Measurements from ENCODE around the gene VWF.
"Not testable (repeated sequence)": the region's sequence is repeated elsewhere in the genome, so short reads cannot be mapped to it uniquely, and the experiment has no call there.

Gene VWF

GRCh38 chr12:6118891-6119568 is 5.4 kb downstream of the VWF start:
- Histone ChIP-seq H3K4me1 (ENCODE audit: control insufficient read depth, insufficient read depth, low read length) (no peaks in the 10 kb centered on the region), H3K36me3 (ENCODE audit: control insufficient read depth, insufficient read depth, low read length) (no peaks in the 10 kb centered on the region), H3K27me3 (ENCODE audit: control insufficient read depth, insufficient read depth, low read length) (no peaks in the 10 kb centered on the region), H3K9ac (ENCODE audit: low read depth, low read length) (no peak overlapping the region), H3K9me3 (ENCODE audit: control insufficient read depth, insufficient read depth, low read length) (no peaks in the 10 kb centered on the region), H3K27ac (ENCODE audit: low read depth, low read length) (no peak overlapping the region), H3K4me3 (ENCODE audit: low read depth, low read length) (no peak overlapping the region)

DNA sequence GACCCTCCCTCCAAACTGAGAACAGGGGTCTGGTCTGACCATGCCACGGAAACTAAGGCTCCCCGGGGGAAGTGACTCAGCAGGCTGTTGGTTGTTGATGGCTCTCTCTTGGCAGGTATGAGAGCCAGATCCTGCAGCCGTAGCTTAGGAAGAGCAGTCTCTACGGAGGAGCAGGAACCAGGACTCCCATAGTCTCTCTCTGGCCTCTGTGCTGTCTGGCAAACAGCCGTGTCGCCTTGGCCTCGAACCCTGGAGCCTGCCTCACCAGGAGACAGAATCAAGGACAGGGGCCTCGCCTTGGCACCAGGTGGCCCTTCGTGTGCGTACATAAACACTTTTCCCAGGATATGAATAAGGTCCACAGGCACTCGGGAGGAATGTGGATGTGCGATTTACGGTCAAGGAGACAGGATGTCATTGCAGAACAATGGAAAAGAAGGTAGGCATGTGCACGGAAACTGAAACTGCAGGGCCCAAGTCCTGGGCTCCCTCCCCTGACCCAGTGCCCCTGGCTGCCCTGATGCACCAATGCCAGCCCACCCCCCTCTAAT is 7.9 kb downstream of the VWF start:
- H3K4me3 ChIP-seq (ENCODE audit: low read depth, low read length), result no peak overlapping the region
- no peaks in the 10 kb centered on the region for H3K9me3 ChIP-seq (ENCODE audit: control insufficient read depth, insufficient read depth, low read length)
- no peak overlapping the region for H3K9ac ChIP-seq (ENCODE audit: low read depth, low read length)
- no peak overlapping the region for H3K27ac ChIP-seq (ENCODE audit: low read depth, low read length)
- H3K4me1 ChIP-seq (ENCODE audit: control insufficient read depth, insufficient read depth, low read length), result no peaks in the 10 kb centered on the region
- no peaks in the 10 kb centered on the region for H3K36me3 ChIP-seq (ENCODE audit: control insufficient read depth, insufficient read depth, low read length)
- H3K27me3 ChIP-seq (ENCODE audit: control insufficient read depth, insufficient read depth, low read length), result no peaks in the 10 kb centered on the region

DNA sequence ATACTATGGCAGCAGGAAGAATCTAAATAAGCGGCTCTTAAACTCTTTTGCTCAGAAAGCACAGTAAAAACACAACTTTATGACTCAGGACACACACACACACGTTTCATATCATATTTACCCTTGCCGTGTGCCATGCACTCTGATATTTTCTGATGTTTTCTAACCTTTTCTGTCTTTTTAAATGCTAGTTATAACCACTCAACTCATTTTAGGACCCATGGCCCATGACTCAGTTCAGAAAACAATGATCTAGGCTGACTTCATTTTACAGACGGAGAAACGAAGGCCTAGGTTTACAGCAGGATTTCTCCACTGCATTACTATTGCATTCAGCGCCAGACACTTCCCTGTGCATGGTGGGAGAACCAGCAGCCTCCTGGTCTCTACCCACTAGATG is 9.1 kb downstream of the VWF start:
- H3K4me3 ChIP-seq (ENCODE audit: low read depth, low read length), result no peak overlapping the region
- no peaks in the 10 kb centered on the region for H3K36me3 ChIP-seq (ENCODE audit: control insufficient read depth, insufficient read depth, low read length)
- H3K9ac ChIP-seq (ENCODE audit: low read depth, low read length), result no peak overlapping the region
- H3K27ac ChIP-seq (ENCODE audit: low read depth, low read length), result no peak overlapping the region
- no peaks in the 10 kb centered on the region for H3K9me3 ChIP-seq (ENCODE audit: control insufficient read depth, insufficient read depth, low read length)
- no peaks in the 10 kb centered on the region for H3K27me3 ChIP-seq (ENCODE audit: control insufficient read depth, insufficient read depth, low read length)
- H3K4me1 ChIP-seq (ENCODE audit: control insufficient read depth, insufficient read depth, low read length), result no peaks in the 10 kb centered on the region

GRCh38 chr12:6114476-6114870 is 10.0 kb downstream of the VWF start:
- H3K27ac ChIP-seq (ENCODE audit: low read depth, low read length), result no peak overlapping the region
- H3K4me1 ChIP-seq (ENCODE audit: control insufficient read depth, insufficient read depth, low read length), result no peaks in the 10 kb centered on the region
- H3K4me3 ChIP-seq (ENCODE audit: low read depth, low read length), result no peak overlapping the region
- no peaks in the 10 kb centered on the region for H3K9me3 ChIP-seq (ENCODE audit: control insufficient read depth, insufficient read depth, low read length)
- no peaks in the 10 kb centered on the region for H3K27me3 ChIP-seq (ENCODE audit: control insufficient read depth, insufficient read depth, low read length)
- H3K36me3 ChIP-seq (ENCODE audit: control insufficient read depth, insufficient read depth, low read length), result no peaks in the 10 kb centered on the region
- H3K9ac ChIP-seq (ENCODE audit: low read depth, low read length), result no peak overlapping the region

GRCh38 chr12:6113691-6114475 is 10.6 kb downstream of the VWF start:
- H3K36me3 ChIP-seq (ENCODE audit: control insufficient read depth, insufficient read depth, low read length), result no peaks in the 10 kb centered on the region
- no peak overlapping the region for H3K9ac ChIP-seq (ENCODE audit: low read depth, low read length)
- no peak overlapping the region for H3K4me3 ChIP-seq (ENCODE audit: low read depth, low read length)
- H3K9me3 ChIP-seq (ENCODE audit: control insufficient read depth, insufficient read depth, low read length), result no peaks in the 10 kb centered on the region
- H3K27me3 ChIP-seq (ENCODE audit: control insufficient read depth, insufficient read depth, low read length), result no peaks in the 10 kb centered on the region
- H3K27ac ChIP-seq (ENCODE audit: low read depth, low read length), result no peak overlapping the region
- H3K4me1 ChIP-seq (ENCODE audit: control insufficient read depth, insufficient read depth, low read length), result no peaks in the 10 kb centered on the region

GRCh38 chr12:6112004-6112403 is 12.5 kb downstream of the VWF start:
- no peak overlapping the region for H3K4me3 ChIP-seq (ENCODE audit: low read depth, low read length)
- H3K27ac ChIP-seq (ENCODE audit: low read depth, low read length), result no peak overlapping the region
- no peaks in the 10 kb centered on the region for H3K9me3 ChIP-seq (ENCODE audit: control insufficient read depth, insufficient read depth, low read length)
- H3K4me1 ChIP-seq (ENCODE audit: control insufficient read depth, insufficient read depth, low read length), result no peaks in the 10 kb centered on the region
- H3K27me3 ChIP-seq (ENCODE audit: control insufficient read depth, insufficient read depth, low read length), result no peaks in the 10 kb centered on the region
- no peak overlapping the region for H3K9ac ChIP-seq (ENCODE audit: low read depth, low read length)
- H3K36me3 ChIP-seq (ENCODE audit: control insufficient read depth, insufficient read depth, low read length), result no peaks in the 10 kb centered on the region

GRCh38 chr12:6110006-6110405 is 14.5 kb downstream of the VWF start:
- Histone ChIP-seq H3K9me3 (ENCODE audit: control insufficient read depth, insufficient read depth, low read length) (no peaks in the 10 kb centered on the region), H3K36me3 (ENCODE audit: control insufficient read depth, insufficient read depth, low read length) (no peaks in the 10 kb centered on the region), H3K9ac (ENCODE audit: low read depth, low read length) (no peak overlapping the region), H3K4me1 (ENCODE audit: control insufficient read depth, insufficient read depth, low read length) (no peaks in the 10 kb centered on the region), H3K27me3 (ENCODE audit: control insufficient read depth, insufficient read depth, low read length) (no peaks in the 10 kb centered on the region), H3K4me3 (ENCODE audit: low read depth, low read length) (no peak overlapping the region), H3K27ac (ENCODE audit: low read depth, low read length) (no peak overlapping the region)

- H3K9ac ChIP-seq (ENCODE audit: low read depth, low read length), result no peak overlapping the region
- H3K27me3 ChIP-seq (ENCODE audit: control insufficient read depth, insufficient read depth, low read length), result no peaks in the 10 kb centered on the region
- H3K4me1 ChIP-seq (ENCODE audit: control insufficient read depth, insufficient read depth, low read length), result no peaks in the 10 kb centered on the region
- H3K27ac ChIP-seq (ENCODE audit: low read depth, low read length), result no peak overlapping the region
- no peaks in the 10 kb centered on the region for H3K9me3 ChIP-seq (ENCODE audit: control insufficient read depth, insufficient read depth, low read length)
- H3K4me3 ChIP-seq (ENCODE audit: low read depth, low read length), result no peak overlapping the region
- H3K36me3 ChIP-seq (ENCODE audit: control insufficient read depth, insufficient read depth, low read length), result no peaks in the 10 kb centered on the region
Observed at GRCh38 chr12:6106218-6106617, 18.3 kb downstream of the VWF start.

DNA sequence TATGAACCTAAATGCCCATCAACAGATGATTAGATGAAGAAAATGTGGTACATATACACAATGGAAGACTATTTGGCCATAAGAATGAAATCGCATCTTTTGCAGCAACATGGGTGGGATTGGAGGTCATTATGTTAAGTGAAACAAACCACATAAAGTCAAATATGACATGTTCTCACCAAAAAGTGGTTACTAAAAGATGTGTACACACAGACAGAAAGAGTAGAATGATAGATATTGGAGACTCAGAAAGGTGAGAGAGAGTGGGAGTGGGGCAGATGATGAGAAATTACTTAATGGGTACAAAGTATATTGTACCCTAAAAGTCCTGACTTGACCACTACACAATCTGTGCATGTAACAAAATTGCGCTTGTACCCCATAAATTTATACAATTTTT is 19.6 kb downstream of the VWF start:
- Histone ChIP-seq H3K9me3 (ENCODE audit: control insufficient read depth, insufficient read depth, low read length) (no peaks in the 10 kb centered on the region), H3K27me3 (ENCODE audit: control insufficient read depth, insufficient read depth, low read length) (no peaks in the 10 kb centered on the region), H3K4me3 (ENCODE audit: low read depth, low read length) (no peak overlapping the region)

GRCh38 chr12:6104027-6104426 is 20.4 kb downstream of the VWF start:
- Histone ChIP-seq H3K27me3 (ENCODE audit: control insufficient read depth, insufficient read depth, low read length) (no peaks in the 10 kb centered on the region), H3K27ac (ENCODE audit: low read depth, low read length) (no peak overlapping the region), H3K4me3 (ENCODE audit: low read depth, low read length) (no peak overlapping the region), H3K4me1 (ENCODE audit: control insufficient read depth, insufficient read depth, low read length) (no peaks in the 10 kb centered on the region), H3K9me3 (ENCODE audit: control insufficient read depth, insufficient read depth, low read length) (no peaks in the 10 kb centered on the region), H3K9ac (ENCODE audit: low read depth, low read length) (no peak overlapping the region), H3K36me3 (ENCODE audit: control insufficient read depth, insufficient read depth, low read length) (no peaks in the 10 kb centered on the region)

More for the DNA sequence above, 19.6 kb downstream of the VWF start:
- no peaks in the 10 kb centered on the region for H3K4me1 ChIP-seq (ENCODE audit: control insufficient read depth, insufficient read depth, low read length)
- H3K27ac ChIP-seq (ENCODE audit: low read depth, low read length), result no peak overlapping the region
- no peaks in the 10 kb centered on the region for H3K36me3 ChIP-seq (ENCODE audit: control insufficient read depth, insufficient read depth, low read length)
- H3K9ac ChIP-seq (ENCODE audit: low read depth, low read length), result no peak overlapping the region

GRCh38 chr12:6102021-6102420 is 22.4 kb downstream of the VWF start:
- not testable (repeated sequence) for H3K4me3 ChIP-seq (ENCODE audit: low read depth, low read length); H3K27ac ChIP-seq (ENCODE audit: low read depth, low read length); H3K9me3 ChIP-seq (ENCODE audit: control insufficient read depth, insufficient read depth, low read length); H3K4me1 ChIP-seq (ENCODE audit: control insufficient read depth, insufficient read depth, low read length); H3K27me3 ChIP-seq (ENCODE audit: control insufficient read depth, insufficient read depth, low read length); H3K36me3 ChIP-seq (ENCODE audit: control insufficient read depth, insufficient read depth, low read length); H3K9ac ChIP-seq (ENCODE audit: low read depth, low read length)
